ENCODE measurements around the gene PLCD3. TPM values are rescaled to one million over a fixed set of nuclear protein-coding genes. Genes with fewer than 3 reads are reported as not detected.

The PLCD3 gene
- total and polyA plus RNA-seq, 9 of the 15 experiments (the other 6 are each of a cell fraction or from before 2014, with no cell fraction given) = 0.20 to 22.6 (median 7.5) TPM

- H4K20me1 ChIP-seq (replicated peaks; ENCODE audit: control insufficient read depth, insufficient read depth, low read length) = peaks cover 5% of the 10 kb centered on the region; the same call in 1 of the 2 replicates
- H3K9me3 ChIP-seq (replicated peaks; ENCODE audit: control insufficient read depth, insufficient read depth, low read depth, low read length) = no peaks in the 10 kb centered on the region
- H3K27me3 ChIP-seq (ENCODE audit: control insufficient read depth in 2 of 2, insufficient read depth in 2 of 2, low read length in 2 of 2) = no peaks in the 10 kb centered on the region
- H3K79me2 ChIP-seq (ENCODE audit: control insufficient read depth, insufficient read depth, low read length) = no peaks in the 10 kb centered on the region
- CTCF ChIA-PET (ENCODE audit: low intra/inter-chr PET ratio) = no interaction called here
- BruUV-seq (replicated peaks) = no TSS peak
- no peak for DNase-seq (ENCODE audit: extremely low read depth in 1 of 4, low spot score in 3 of 4)
- H3K27ac ChIP-seq (ENCODE audit: extremely low read depth, low read depth, low read length) = no peak overlapping the region
- 91% methylated on average over 11 of the region's 11 CpGs for WGBS (ENCODE audit: insufficient coverage, low coverage, missing lambda C conversion rate)
- H3K4me2 ChIP-seq (ENCODE audit: insufficient read depth, low read length) = no peak overlapping the region
- no peak for FAIRE-seq
- H3K9ac ChIP-seq (ENCODE audit: insufficient read depth in 1 of 2, low read depth in 2 of 2, low read length in 2 of 2) = no peak overlapping the region
- POLR2A ChIA-PET = no interaction called here
- H3K9me1 ChIP-seq (ENCODE audit: control insufficient read depth, insufficient read depth, low read length) = no peaks in the 10 kb centered on the region
- ATAC-seq = no peak
- peaks cover 92% of the 10 kb centered on the region for H3K36me3 ChIP-seq (ENCODE audit: control insufficient read depth, insufficient read depth, low read length)
- no peaks in the 10 kb centered on the region for H3K4me1 ChIP-seq (replicated peaks in 1 of 2; ENCODE audit: control insufficient read depth in 2 of 2, insufficient read depth in 2 of 2, low read length in 2 of 2)
- in situ Hi-C loops (cut with MboI) = no loop called here
- TF ChIP-seq ZNF121 (CRISPR knock-in tag; conservative IDR thresholded peaks at IDR 0.05) = peak; percentile 67
- TF ChIP-seq ZNF780A (CRISPR knock-in tag; IDR thresholded peaks at IDR 0.05) = no peak
- no peak overlapping the region for H2AFZ ChIP-seq (ENCODE audit: low read depth, low read length)
- no peak overlapping the region for H3K4me3 ChIP-seq
- intact Hi-C loops (cut with micrococcal nuclease) = no loop called here
Measured at GRCh38 chr17:45091778-45092425, 40.4 kb downstream of the PLCD3 start.

- DNase-seq (ENCODE audit: extremely low read depth in 1 of 4, low spot score in 3 of 4) (no peak), ATAC-seq (no peak), FAIRE-seq (no peak)
- H3K79me2 ChIP-seq (ENCODE audit: control insufficient read depth, insufficient read depth, low read length) = no peaks in the 10 kb centered on the region
- CTCF ChIA-PET (ENCODE audit: low intra/inter-chr PET ratio) = no interaction called here
- no TSS peak for BruUV-seq (replicated peaks)
- H3K27ac ChIP-seq (ENCODE audit: extremely low read depth, low read depth, low read length) = no peak overlapping the region
- no peak overlapping the region for H3K4me3 ChIP-seq
- H3K27me3 ChIP-seq (ENCODE audit: control insufficient read depth in 2 of 2, insufficient read depth in 2 of 2, low read length in 2 of 2) = no peaks in the 10 kb centered on the region
- WGBS (ENCODE audit: insufficient coverage, low coverage, missing lambda C conversion rate) = 92% methylated on average over 3 of the region's 3 CpGs
- H3K36me3 ChIP-seq (ENCODE audit: control insufficient read depth, insufficient read depth, low read length) = peaks cover 91% of the 10 kb centered on the region
- intact Hi-C loops (cut with micrococcal nuclease) (no loop called here), in situ Hi-C loops (cut with MboI) (no loop called here)
- POLR2A ChIA-PET = interaction anchor here (0.8 kb wide), 1 partner anchor 158 kb away, joined by 3 read pairs; no protein-coding TSS in a partner anchor
- no peak overlapping the region for H3K9ac ChIP-seq (ENCODE audit: insufficient read depth in 1 of 2, low read depth in 2 of 2, low read length in 2 of 2)
- H3K4me2 ChIP-seq (ENCODE audit: insufficient read depth, low read length) = no peak overlapping the region
- H4K20me1 ChIP-seq (replicated peaks; ENCODE audit: control insufficient read depth, insufficient read depth, low read length) = peaks cover 3% of the 10 kb centered on the region; the same call in 1 of the 2 replicates
- no peaks in the 10 kb centered on the region for H3K4me1 ChIP-seq (replicated peaks in 1 of 2; ENCODE audit: control insufficient read depth in 2 of 2, insufficient read depth in 2 of 2, low read length in 2 of 2)
- H3K9me3 ChIP-seq (replicated peaks; ENCODE audit: control insufficient read depth, insufficient read depth, low read depth, low read length) = no peaks in the 10 kb centered on the region
- H2AFZ ChIP-seq (ENCODE audit: low read depth, low read length) = no peak overlapping the region
- no peaks in the 10 kb centered on the region for H3K9me1 ChIP-seq (ENCODE audit: control insufficient read depth, insufficient read depth, low read length)
- TF ChIP-seq KDM2B (CRISPR knock-in tag; IDR thresholded peaks at IDR 0.05) (no peak), PRDM10 (IDR thresholded peaks at IDR 0.05; ENCODE audit: partially characterized antibody) (no peak), ATF4 (CRISPR knock-in tag; IDR thresholded peaks at IDR 0.05) (no peak), ZBTB8A (IDR thresholded peaks at IDR 0.05; ENCODE audit: partially characterized antibody) (no peak), NFATC3 (IDR thresholded peaks at IDR 0.05) (no peak), GTF2F1 (IDR thresholded peaks at IDR 0.05; ENCODE audit: low read depth, low read length) (no peak)
Measured at GRCh38 chr17:45090711-45091110, 41.6 kb downstream of the PLCD3 start.

Data from K562 (cell line).